HepG2 (cell line): ENCODE data around the gene PDK2. TPM values are rescaled to one million over a fixed set of nuclear protein-coding genes. Genes with fewer than 3 reads are reported as not detected.

ENCODE experiments used
- ATAC-seq: fragments of 200-7000 bp; cut with Tn5 transposase; 3 replicates; pipeline ENCODE4 v1.9.1; 2020; ENCODE audit warnings: mild to moderate bottlenecking, moderate library complexity
- BruUV-seq: library from RNA; stranded (reverse); fragments of 400-500 nt; replicated peaks from 2 replicates; lab custom pipeline; 2021; lab: Mats Ljungman, UMichigan
- CTCF ChIA-PET: fragments of 300-600 bp; formaldehyde crosslinking; extraction: SDS; loops from one replicate; lab custom pipeline; 2021; ENCODE audit warnings: low total read pairs, inconsistent platforms, low intra/inter-chr PET ratio; lab: Yijun Ruan, JAX
- POLR2A ChIA-PET: fragments of 350-600 bp; sonication (Branson Sonifier 250); formaldehyde crosslinking; loops from one replicate; lab custom pipeline; 2020; ENCODE audit warnings: antibody characterized with exemption, inconsistent platforms; lab: Yijun Ruan, JAX
- DNase-seq: peaks from one replicate; pipeline ENCODE4 v3.0.0-alpha.2; 2015; ENCODE audit warnings: low spot score
- FAIRE-seq: peaks from 3 replicates; lab custom pipeline; 2011; peaks lifted over from hg19 to GRCh38; lab: Jason Lieb, UNC
- H2AFZ ChIP-seq: one replicate; pipeline ENCODE4 v1.6.1; 2011; ENCODE audit warnings: low read length, inconsistent platforms
- H3K27ac ChIP-seq: fragments of 300-600 bp; 3 replicates; pipeline ENCODE4 v1.8.0; 2011; ENCODE audit warnings: mixed run types, mild to moderate bottlenecking, mixed read lengths, low read length, inconsistent platforms; ENCODE audit not compliant: insufficient read depth; ENCODE audit errors: extremely low read length
- H3K27me3 ChIP-seq, 2 experiments: fragments of 200-600 bp in 1 of 2; 2 replicates in 1 of 2; 3 replicates in 1 of 2; pipeline versions ENCODE4 v1.6.0 to v1.8.0; 2011; ENCODE audit warnings: low read length in 2 of 2, mild to moderate bottlenecking in 2 of 2, moderate library complexity in 2 of 2, inconsistent platforms in 1 of 2; ENCODE audit not compliant: insufficient read depth in 2 of 2, control insufficient read depth in 1 of 2
- H3K36me3 ChIP-seq, 2 experiments: fragments of 200-600 bp in 1 of 2; replicated peaks in 1 of 2; 2 replicates in 1 of 2; 3 replicates in 1 of 2; pipeline versions ENCODE4 v1.5.1 to v1.8.0; 2011; ENCODE audit warnings: low read length in 2 of 2, inconsistent platforms in 1 of 2; ENCODE audit not compliant: insufficient read depth in 2 of 2, control insufficient read depth in 1 of 2
- H3K4me1 ChIP-seq: 2 replicates; pipeline ENCODE4 v1.5.1; 2012; ENCODE audit warnings: low read length, inconsistent platforms; ENCODE audit not compliant: insufficient read depth
- H3K4me2 ChIP-seq: 2 replicates; pipeline ENCODE4 v1.6.0; 2011; ENCODE audit warnings: low read depth, low read length, inconsistent platforms
- H3K4me3 ChIP-seq, 3 experiments: fragments of 200-600 bp in 1 of 3; sonication (generic), shearing (Covaris generic) in 1 of 3; replicated peaks in 1 of 3; 2 replicates each; pipeline ENCODE4 v1.5.1; 2011 to 2016; ENCODE audit warnings: low read length in 3 of 3, inconsistent platforms in 2 of 3, low read depth in 2 of 3, mild to moderate bottlenecking in 2 of 3, control low read depth in 1 of 3, mixed read lengths in 1 of 3; ENCODE audit not compliant: insufficient read depth in 1 of 3
- H3K79me2 ChIP-seq: one replicate; pipeline ENCODE4 v1.6.1; 2011; ENCODE audit warnings: low read length, inconsistent platforms; ENCODE audit not compliant: insufficient read depth
- H3K9ac ChIP-seq: 2 replicates; pipeline ENCODE4 v1.6.0; 2011; ENCODE audit warnings: mild to moderate bottlenecking, low read depth, low read length, inconsistent platforms; ENCODE audit not compliant: insufficient read depth
- H3K9me3 ChIP-seq: 2 replicates; pipeline ENCODE4 v1.5.1; 2012; ENCODE audit warnings: mild to moderate bottlenecking, low read length
- H4K20me1 ChIP-seq: 2 replicates; pipeline ENCODE4 v1.6.0; 2011; ENCODE audit warnings: inconsistent platforms, mild to moderate bottlenecking, low read length, moderate library complexity; ENCODE audit not compliant: insufficient read depth
- ARHGAP35 ChIP-seq: sonication (generic); formaldehyde crosslinking; IDR thresholded peaks from 2 replicates; pipeline ENCODE4 v1.9.0; 2022; ENCODE audit warnings: mild to moderate bottlenecking, inconsistent platforms, moderate library complexity, missing genetic modification reagents, borderline replicate concordance
- CEBPG ChIP-seq: IDR thresholded peaks from 2 replicates; pipeline ENCODE4 v1.6.1; 2016
- CHD4 ChIP-seq: fragments of 200-600 bp; sonication (generic); IDR thresholded peaks from 2 replicates; pipeline ENCODE4 v1.7.0; 2017; ENCODE audit warnings: mild to moderate bottlenecking, low read length, borderline replicate concordance
- DZIP1 ChIP-seq: sonication (generic); formaldehyde crosslinking; IDR thresholded peaks from 2 replicates; pipeline ENCODE4 v1.5.0; 2020; ENCODE audit warnings: mild to moderate bottlenecking, missing genetic modification reagents
- FOXK2 ChIP-seq: fragments of 450-650 bp; IDR thresholded peaks from 2 replicates; pipeline ENCODE4 v1.6.1; 2016
- HCFC1 ChIP-seq: fragments of 150-350 bp; IDR thresholded peaks from 2 replicates; pipeline ENCODE4 v1.6.1; 2014; ENCODE audit warnings: low read depth, low read length
- HNRNPL ChIP-seq: fragments of 200-400 bp; formaldehyde crosslinking; IDR thresholded peaks from 2 replicates; pipeline ENCODE4 v1.6.1; 2017; ENCODE audit warnings: mild to moderate bottlenecking, low read depth, low read length
- MXI1 ChIP-seq: IDR thresholded peaks from 3 replicates; pipeline ENCODE4 v1.6.1; 2012; ENCODE audit warnings: low read depth, low read length, inconsistent platforms, borderline replicate concordance
- MYNN ChIP-seq: sonication (generic); formaldehyde crosslinking; IDR thresholded peaks from 2 replicates; pipeline ENCODE4 v1.4.0; 2020; ENCODE audit warnings: mild to moderate bottlenecking, low read depth, missing genetic modification reagents
- PPARG ChIP-seq: conservative IDR thresholded peaks from 2 replicates; pipeline ENCODE4 v1.6.1; 2016; ENCODE audit warnings: missing biosample characterization, missing genetic modification reagents
- RFX1 ChIP-seq: fragments of 450-650 bp; IDR thresholded peaks from 2 replicates; pipeline ENCODE4 v1.6.1; 2017
- RFXAP ChIP-seq: sonication (generic); formaldehyde crosslinking; IDR thresholded peaks from 2 replicates; pipeline ENCODE4 v1.4.0; 2020; ENCODE audit warnings: missing genetic modification reagents, borderline replicate concordance
- TP53 ChIP-seq: sonication (generic); formaldehyde crosslinking; conservative IDR thresholded peaks from 2 replicates; pipeline ENCODE4 v1.4.0; 2020; ENCODE audit warnings: missing genetic modification reagents
- ZBTB46 ChIP-seq: sonication (generic); formaldehyde crosslinking; IDR thresholded peaks from 2 replicates; pipeline ENCODE4 v1.4.0; 2020; ENCODE audit warnings: mild to moderate bottlenecking, missing genetic modification reagents, borderline replicate concordance
- ZNF24 ChIP-seq: fragments of 450-650 bp; IDR thresholded peaks from 2 replicates; pipeline ENCODE4 v1.6.1; 2017; ENCODE audit warnings: antibody characterized with exemption, mild to moderate bottlenecking
- ZNF263 ChIP-seq: sonication (generic); formaldehyde crosslinking; IDR thresholded peaks from 2 replicates; pipeline ENCODE4 v1.4.0; 2020; ENCODE audit warnings: missing genetic modification reagents
- ZNF296 ChIP-seq: sonication (generic); formaldehyde crosslinking; conservative IDR thresholded peaks from 2 replicates; pipeline ENCODE4 v1.5.0; 2020; ENCODE audit warnings: mild to moderate bottlenecking, missing genetic modification reagents
- ZNF547 ChIP-seq: sonication (generic); formaldehyde crosslinking; IDR thresholded peaks from 2 replicates; pipeline ENCODE4 v1.5.1; 2020; ENCODE audit warnings: mild to moderate bottlenecking, missing genetic modification reagents
- ZNF704 ChIP-seq: sonication (generic); formaldehyde crosslinking; IDR thresholded peaks from 2 replicates; pipeline ENCODE4 v1.8.1; 2023; ENCODE audit warnings: mild to moderate bottlenecking, inconsistent platforms, moderate library complexity, missing genetic modification reagents, borderline replicate concordance
- WGBS: methylation state at CpG from one replicate; pipeline ENCODE4 v1.1.6; 2017; ENCODE audit warnings: low lambda C conversion rate; 5-methylcytosine and 5-hydroxymethylcytosine counted together
- in situ Hi-C: cut with HindIII; loops from 2 replicates; pipeline ENCODE4 v1.10.0; 2017; ENCODE audit warnings: low pct_unique_long_range_greater_than_20kb; ENCODE audit not compliant: extremely low pct_ligation_motif_present
- intact Hi-C: fragments of 100-400 bp; cut with micrococcal nuclease; formaldehyde crosslinking; loops from one replicate; pipeline ENCODE4 v1.10.0; 2022; ENCODE audit not compliant: unreplicated experiment
- polyA plus RNA-seq, 8 experiments: library from polyadenylated mRNA; depleted of rRNA in 3 of 8; stranded (reverse) in 7 of 8; unstranded in 1 of 8; fragments of >200 nt; fragmentation: Illumina TruSeq in 4 of 8; extraction: Trizol in 4 of 8; gene quantifications; 2 replicates each; pipeline versions ENCODE4 v1.2.1 to v1.2.3, GENCODE V29; 2011 to 2016; ENCODE audit warnings: low read depth in 4 of 8, missing spikeins in 1 of 8, mixed read lengths in 1 of 8; ENCODE audit not compliant: insufficient read depth in 1 of 8
- total RNA-seq, 5 experiments: library from RNA; depleted of rRNA; stranded (reverse); fragments of >200 nt; fragmentation: Illumina TruSeq; extraction: Trizol; gene quantifications; 2 replicates each; pipeline ENCODE4 v1.2.3, GENCODE V29; 2016; ENCODE audit warnings: low read depth in 1 of 5

PDK2 gene
- total and polyA plus RNA-seq, 2 of the 13 experiments (the other 11 are each of a cell fraction or from before 2014, with no cell fraction given), result 18.5 to 59.7 TPM

GRCh38 chr17:50065056-50065455 is 30.1 kb upstream of the PDK2 start:
- Histone ChIP-seq H3K36me3 (no peaks in the 10 kb centered on the region), H3K27me3 (peaks cover 7 to 44% of the 10 kb centered on the region in 2 experiments), H3K4me2 (peak overlapping the region; percentile 20; the same call in 1 of the 2 replicates), H3K79me2 (no peaks in the 10 kb centered on the region), H2AFZ (no peak overlapping the region), H3K9me3 (no peaks in the 10 kb centered on the region), H4K20me1 (no peaks in the 10 kb centered on the region), H3K4me1 (peaks cover 10% of the 10 kb centered on the region; the same call in 1 of the 2 replicates), H3K4me3 (no peak overlapping the region; a peak in 1 of 6 replicates), H3K27ac (no peak overlapping the region), H3K9ac (no peak overlapping the region)
- intact Hi-C loops, result no loop called here
- in situ Hi-C loops, result no loop called here
- ChIA-PET CTCF (no interaction called here), POLR2A (no interaction called here)
- DNase-seq, result no peak
- no TSS peak for BruUV-seq
- 42% methylated on average over 3 of the region's 3 CpGs for WGBS
- ATAC-seq, result no peak
- FAIRE-seq, result no peak
- TF ChIP-seq PPARG (CRISPR knock-in tag), result no peak
- no peak for TF ChIP-seq ZNF263 (CRISPR knock-in tag)
- TF ChIP-seq ARHGAP35 (CRISPR knock-in tag), result no peak
- no peak for TF ChIP-seq HCFC1
- TF ChIP-seq CEBPG (CRISPR knock-in tag), result no peak
- TF ChIP-seq TP53, result no peak
- TF ChIP-seq CHD4, result no peak
- no peak for TF ChIP-seq ZNF704 (CRISPR knock-in tag)
- no peak for TF ChIP-seq FOXK2
- TF ChIP-seq MYNN (CRISPR knock-in tag), result no peak
- TF ChIP-seq RFXAP (CRISPR knock-in tag), result no peak
- no peak for TF ChIP-seq ZNF547 (CRISPR knock-in tag)
- no peak for TF ChIP-seq HNRNPL
- TF ChIP-seq ZBTB46 (CRISPR knock-in tag), result no peak
- TF ChIP-seq DZIP1 (CRISPR knock-in tag), result no peak
- no peak for TF ChIP-seq ZNF296
- TF ChIP-seq ZNF24, result no peak
- TF ChIP-seq MXI1, result no peak
- TF ChIP-seq RFX1, result no peak
